Stimulated activated naive B cell treated with anti-CD40 and anti-IgM and Interleukin-4, amounts not matched to agents 10 μg/mL and 1 μg/mL and 100 μg/mL, for 72 hours (primary cell): ENCODE results near the gene SMOC2.

ENCODE experiments used
- ATAC-seq, 2 donors: fragments of 150-1000 bp; cut with Tn5 transposase; replicated peaks; 2 replicates each; pipeline ENCODE4 v1.10.0; 2021; ENCODE audit warnings: moderate library complexity in 1 of 2
- DNase-seq: peaks from one replicate; pipeline ENCODE4 v3.0.0; 2021
- H3K27ac Mint-ChIP-seq: one replicate; pipeline ENCODE4 v1.8.0; 2022; ENCODE audit warnings: mild to moderate bottlenecking, mixed read lengths
- H3K27me3 Mint-ChIP-seq, 2 donors: one replicate each; pipeline ENCODE4 v1.8.0; 2022; ENCODE audit warnings: mixed read lengths in 2 of 2
- H3K36me3 Mint-ChIP-seq, 2 donors: one replicate each; pipeline ENCODE4 v1.8.0; 2022; ENCODE audit warnings: mixed read lengths in 2 of 2, mild to moderate bottlenecking in 1 of 2
- H3K4me1 Mint-ChIP-seq, 2 donors: one replicate each; pipeline ENCODE4 v1.8.0; 2022; ENCODE audit warnings: mixed read lengths in 2 of 2, mild to moderate bottlenecking in 1 of 2
- H3K4me3 Mint-ChIP-seq, 2 donors: one replicate each; pipeline ENCODE4 v1.8.0; 2022; ENCODE audit warnings: mild to moderate bottlenecking in 2 of 2, mixed read lengths in 2 of 2, moderate library complexity in 1 of 2
- H3K9me3 Mint-ChIP-seq, 2 donors: one replicate each; pipeline ENCODE4 v1.8.0; 2022; ENCODE audit warnings: mixed read lengths in 2 of 2, mild to moderate bottlenecking in 1 of 2

The SMOC2 gene

GRCh38 chr6:168468045-168468444, 27.1 kb downstream of the SMOC2 start:
- H3K27me3 Mint-ChIP-seq: no peaks in the 10 kb centered on the region
- no peaks in the 10 kb centered on the region for H3K4me1 Mint-ChIP-seq
- H3K4me3 Mint-ChIP-seq: no peak overlapping the region

GRCh38 chr6:168469521-168469920, 28.5 kb downstream of the SMOC2 start:
- no peak for DNase-seq
- Mint-ChIP-seq H3K9me3 (no peaks in the 10 kb centered on the region), H3K4me1 (no peaks in the 10 kb centered on the region), H3K36me3 (no peaks in the 10 kb centered on the region), H3K27ac (no peak overlapping the region), H3K27me3 (no peaks in the 10 kb centered on the region), H3K4me3 (no peak overlapping the region)
- ATAC-seq: no peak

More at GRCh38 chr6:168468045-168468444, 27.1 kb downstream of the SMOC2 start:
- ATAC-seq (no peak), DNase-seq (no peak)
- H3K27ac Mint-ChIP-seq: no peak overlapping the region
- no peaks in the 10 kb centered on the region for H3K36me3 Mint-ChIP-seq
- H3K9me3 Mint-ChIP-seq: peaks cover 0 to 4% of the 10 kb centered on the region in 2 donors

- Mint-ChIP-seq H3K9me3 (no peaks in the 10 kb centered on the region), H3K27ac (no peak overlapping the region), H3K4me3 (no peak overlapping the region), H3K27me3 (no peaks in the 10 kb centered on the region), H3K4me1 (no peaks in the 10 kb centered on the region), H3K36me3 (no peaks in the 10 kb centered on the region)
- DNase-seq (no peak), ATAC-seq (no peak)
Observed at GRCh38 chr6:168469926-168470325, 28.9 kb downstream of the SMOC2 start.

- DNase-seq (no peak), ATAC-seq (no peak)
- peaks cover 0 to 4% of the 10 kb centered on the region in 2 donors for H3K27me3 Mint-ChIP-seq
- H3K4me3 Mint-ChIP-seq: no peak overlapping the region
- H3K4me1 Mint-ChIP-seq: no peaks in the 10 kb centered on the region
- H3K9me3 Mint-ChIP-seq: peaks cover 0 to 4% of the 10 kb centered on the region in 2 donors
- H3K27ac Mint-ChIP-seq: no peak overlapping the region
- no peaks in the 10 kb centered on the region for H3K36me3 Mint-ChIP-seq
Observed at GRCh38 chr6:168472363-168472762, 31.4 kb downstream of the SMOC2 start.

- no peak for DNase-seq
- Mint-ChIP-seq H3K36me3 (no peaks in the 10 kb centered on the region), H3K4me1 (no peaks in the 10 kb centered on the region), H3K4me3 (no peak overlapping the region), H3K27ac (no peak overlapping the region), H3K9me3 (peaks cover 2 to 4% of the 10 kb centered on the region in 2 donors), H3K27me3 (peaks cover 0 to 4% of the 10 kb centered on the region in 2 donors)
- no peak for ATAC-seq
Observed at GRCh38 chr6:168473197-168473596, 32.2 kb downstream of the SMOC2 start.

- peaks cover 0 to 4% of the 10 kb centered on the region in 2 donors for H3K27me3 Mint-ChIP-seq
- no peaks in the 10 kb centered on the region for H3K4me1 Mint-ChIP-seq
- no peak overlapping the region for H3K27ac Mint-ChIP-seq
- no peak for DNase-seq
- no peak for ATAC-seq
- no peak overlapping the region for H3K4me3 Mint-ChIP-seq
- H3K36me3 Mint-ChIP-seq: no peaks in the 10 kb centered on the region
- peaks cover 9 to 12% of the 10 kb centered on the region in 2 donors for H3K9me3 Mint-ChIP-seq
Observed at GRCh38 chr6:168475188-168476013, 34.4 kb downstream of the SMOC2 start.

- Mint-ChIP-seq H3K27me3 (peaks cover 0 to 4% of the 10 kb centered on the region in 2 donors), H3K4me3 (no peak overlapping the region), H3K9me3 (peaks cover 11 to 16% of the 10 kb centered on the region in 2 donors), H3K36me3 (no peaks in the 10 kb centered on the region), H3K27ac (no peak overlapping the region), H3K4me1 (no peaks in the 10 kb centered on the region)
- no peak for ATAC-seq
- DNase-seq: no peak
Observed at GRCh38 chr6:168479421-168479820, 38.4 kb downstream of the SMOC2 start.

GRCh38 chr6:168480481-168480880, 39.5 kb downstream of the SMOC2 start:
- Mint-ChIP-seq H3K36me3 (no peaks in the 10 kb centered on the region), H3K9me3 (peaks cover 8 to 16% of the 10 kb centered on the region in 2 donors), H3K27ac (no peak overlapping the region), H3K4me1 (no peaks in the 10 kb centered on the region), H3K27me3 (peaks cover 0 to 1% of the 10 kb centered on the region in 2 donors), H3K4me3 (no peak overlapping the region)
- DNase-seq (no peak), ATAC-seq (no peak)

- no peaks in the 10 kb centered on the region for H3K4me1 Mint-ChIP-seq
- no peak overlapping the region for H3K27ac Mint-ChIP-seq
- H3K27me3 Mint-ChIP-seq: no peaks in the 10 kb centered on the region
- DNase-seq (no peak), ATAC-seq (no peak)
- H3K9me3 Mint-ChIP-seq: no peaks in the 10 kb centered on the region
- no peak overlapping the region for H3K4me3 Mint-ChIP-seq
- no peaks in the 10 kb centered on the region for H3K36me3 Mint-ChIP-seq
Observed at GRCh38 chr6:168485818-168486217, 44.8 kb downstream of the SMOC2 start.

GRCh38 chr6:168490757-168491156, 49.8 kb downstream of the SMOC2 start:
- Mint-ChIP-seq H3K4me3 (no peak overlapping the region), H3K27ac (no peak overlapping the region), H3K27me3 (no peaks in the 10 kb centered on the region), H3K4me1 (no peaks in the 10 kb centered on the region), H3K9me3 (no peaks in the 10 kb centered on the region), H3K36me3 (no peaks in the 10 kb centered on the region)
- DNase-seq: no peak
- no peak for ATAC-seq

GRCh38 chr6:168493976-168494375, 53.0 kb downstream of the SMOC2 start:
- H3K4me3 Mint-ChIP-seq: no peak overlapping the region
- no peaks in the 10 kb centered on the region for H3K36me3 Mint-ChIP-seq
- no peaks in the 10 kb centered on the region for H3K27me3 Mint-ChIP-seq
- no peak overlapping the region for H3K27ac Mint-ChIP-seq
- ATAC-seq (no peak), DNase-seq (no peak)
- H3K9me3 Mint-ChIP-seq: no peaks in the 10 kb centered on the region
- H3K4me1 Mint-ChIP-seq: no peaks in the 10 kb centered on the region

- DNase-seq (no peak), ATAC-seq (no peak)
- H3K27me3 Mint-ChIP-seq: no peaks in the 10 kb centered on the region
- no peak overlapping the region for H3K27ac Mint-ChIP-seq
- H3K4me3 Mint-ChIP-seq: no peak overlapping the region
- H3K36me3 Mint-ChIP-seq: no peaks in the 10 kb centered on the region
- no peaks in the 10 kb centered on the region for H3K9me3 Mint-ChIP-seq
- H3K4me1 Mint-ChIP-seq: no peaks in the 10 kb centered on the region
Observed at GRCh38 chr6:168494726-168495125, 53.7 kb downstream of the SMOC2 start.

- ATAC-seq: no peak
- H3K4me1 Mint-ChIP-seq: no peaks in the 10 kb centered on the region
Observed at GRCh38 chr6:168495133-168495532, 54.1 kb downstream of the SMOC2 start.

GRCh38 chr6:168495636-168496035, 54.7 kb downstream of the SMOC2 start:
- ATAC-seq: no peak
- H3K4me1 Mint-ChIP-seq: no peaks in the 10 kb centered on the region
- DNase-seq: no peak
- H3K27ac Mint-ChIP-seq: no peak overlapping the region
- no peaks in the 10 kb centered on the region for H3K36me3 Mint-ChIP-seq
- H3K27me3 Mint-ChIP-seq: no peaks in the 10 kb centered on the region
- no peak overlapping the region for H3K4me3 Mint-ChIP-seq
- H3K9me3 Mint-ChIP-seq: no peaks in the 10 kb centered on the region

More at GRCh38 chr6:168495133-168495532, 54.1 kb downstream of the SMOC2 start:
- H3K27me3 Mint-ChIP-seq: no peaks in the 10 kb centered on the region
- no peak overlapping the region for H3K27ac Mint-ChIP-seq
- H3K9me3 Mint-ChIP-seq: no peaks in the 10 kb centered on the region
- no peak for DNase-seq
- no peak overlapping the region for H3K4me3 Mint-ChIP-seq
- H3K36me3 Mint-ChIP-seq: no peaks in the 10 kb centered on the region

- no peak overlapping the region for H3K27ac Mint-ChIP-seq
- DNase-seq (no peak), ATAC-seq (no peak)
- H3K36me3 Mint-ChIP-seq: no peaks in the 10 kb centered on the region
- no peaks in the 10 kb centered on the region for H3K27me3 Mint-ChIP-seq
- no peaks in the 10 kb centered on the region for H3K9me3 Mint-ChIP-seq
- no peaks in the 10 kb centered on the region for H3K4me1 Mint-ChIP-seq
- H3K4me3 Mint-ChIP-seq: no peak overlapping the region
Observed at GRCh38 chr6:168496139-168496996, 55.4 kb downstream of the SMOC2 start.
